HG03565 (cell line): ENCODE results near the gene PAX6.

Source experiments
- ATAC-seq: cut with Tn5 transposase; IDR thresholded peaks from one replicate; pipeline ENCODE4 v1.9.1; 2021; ENCODE audit warnings: mild to moderate bottlenecking, moderate library complexity; ENCODE audit not compliant: unreplicated experiment

PAX6 gene

GRCh38 chr11:31822927-31823643, 12.0 kb upstream of the PAX6 start:
- no peak for ATAC-seq

GRCh38 chr11:31822175-31822926, 11.2 kb upstream of the PAX6 start:
- no peak for ATAC-seq

- ATAC-seq: no peak
Observed at GRCh38 chr11:31821766-31822165, 10.6 kb upstream of the PAX6 start.

GRCh38 chr11:31821235-31821764, 10.2 kb upstream of the PAX6 start:
- ATAC-seq: no peak

GRCh38 chr11:31820438-31820818, 9.3 kb upstream of the PAX6 start:
- ATAC-seq: no peak

GRCh38 chr11:31819621-31820437, 8.7 kb upstream of the PAX6 start:
- ATAC-seq: no peak

GRCh38 chr11:31818874-31819331, 7.8 kb upstream of the PAX6 start:
- ATAC-seq: no peak

- no peak for ATAC-seq
Observed at GRCh38 chr11:31818425-31818755, 7.3 kb upstream of the PAX6 start.

- no peak for ATAC-seq
Observed at GRCh38 chr11:31817621-31818424, 6.7 kb upstream of the PAX6 start.

- ATAC-seq: no peak
Observed at GRCh38 chr11:31817054-31817620, 6.0 kb upstream of the PAX6 start.

- no peak for ATAC-seq
Observed at GRCh38 chr11:31816468-31817053, 5.4 kb upstream of the PAX6 start.

- ATAC-seq: no peak
Observed at GRCh38 chr11:31815711-31816467, 4.8 kb upstream of the PAX6 start.

GRCh38 chr11:31814176-31814868, 3.2 kb upstream of the PAX6 start:
- no peak for ATAC-seq

GRCh38 chr11:31813391-31814175, 2.5 kb upstream of the PAX6 start:
- no peak for ATAC-seq

- no peak for ATAC-seq
Observed at GRCh38 chr11:31812383-31813381, 1.6 kb upstream of the PAX6 start.
